OCI-LY1 (cell line): Measurements from ENCODE around the gene MYH13.

Source experiments
- H2AFZ ChIP-seq: fragments of 200-600 bp; sonication (generic), shearing (Covaris generic); 2 replicates; pipeline ENCODE4 v1.6.0; 2014; ENCODE audit warnings: antibody characterized with exemption, mild to moderate bottlenecking, low read length
- H3F3A ChIP-seq: fragments of 200-600 bp; sonication (generic), shearing (Covaris generic); 2 replicates; pipeline ENCODE4 v1.6.0; 2014; ENCODE audit warnings: mild to moderate bottlenecking, antibody characterized with exemption, low read length, moderate library complexity; ENCODE audit not compliant: insufficient read depth
- H3K27ac ChIP-seq: fragments of 200-600 bp; sonication (generic); 2 replicates; pipeline ENCODE4 v1.5.1; 2014; ENCODE audit warnings: low read length, mixed run types, mild to moderate bottlenecking, low read depth; ENCODE audit not compliant: poor library complexity, severe bottlenecking
- H3K27me3 ChIP-seq: fragments of 200-600 bp; sonication (generic); 2 replicates; pipeline ENCODE4 v1.6.0; 2014; ENCODE audit warnings: antibody characterized with exemption, mild to moderate bottlenecking, low read length, moderate library complexity; ENCODE audit not compliant: insufficient read depth
- H3K36me3 ChIP-seq: fragments of 200-600 bp; sonication (generic); 2 replicates; pipeline ENCODE4 v1.6.1; 2014; ENCODE audit warnings: mild to moderate bottlenecking, antibody characterized with exemption, low read length, moderate library complexity, mixed read lengths; ENCODE audit not compliant: insufficient read depth
- H3K4me1 ChIP-seq: fragments of 200-600 bp; sonication (generic); 2 replicates; pipeline ENCODE4 v1.5.1; 2014; ENCODE audit warnings: mild to moderate bottlenecking, low read length, moderate library complexity; ENCODE audit not compliant: insufficient read depth, severe bottlenecking
- H3K4me2 ChIP-seq: fragments of 200-600 bp; sonication (generic), shearing (Covaris generic); 2 replicates; pipeline ENCODE4 v1.6.1; 2014; ENCODE audit warnings: low read length
- H3K4me3 ChIP-seq: fragments of 200-600 bp; sonication (generic); 2 replicates; pipeline ENCODE4 v1.5.1; 2014; ENCODE audit warnings: low read length, low read depth, mild to moderate bottlenecking, mixed read lengths; ENCODE audit not compliant: poor library complexity, severe bottlenecking
- H3K79me2 ChIP-seq: fragments of 200-600 bp; shearing (Covaris generic); 2 replicates; pipeline ENCODE4 v1.6.1; 2016; ENCODE audit warnings: mixed run types, low read length, mixed read lengths; ENCODE audit not compliant: insufficient read depth
- H3K9ac ChIP-seq: fragments of 200-600 bp; sonication (generic), shearing (Covaris generic); 2 replicates; pipeline ENCODE4 v1.6.1; 2014; ENCODE audit warnings: mild to moderate bottlenecking, low read length, mixed read lengths
- H3K9me2 ChIP-seq: fragments of 200-600 bp; sonication (generic), shearing (Covaris generic); 2 replicates; pipeline ENCODE4 v1.6.1; 2014; ENCODE audit warnings: low read depth, mild to moderate bottlenecking, low read length, mixed read lengths
- H3K9me3 ChIP-seq: fragments of 200-600 bp; shearing (Covaris generic); 2 replicates; pipeline ENCODE4 v1.6.1; 2014; ENCODE audit warnings: low read length, mixed read lengths
- H4K20me1 ChIP-seq: fragments of 200-600 bp; sonication (generic), shearing (Covaris generic); 2 replicates; pipeline ENCODE4 v1.6.0; 2016; ENCODE audit warnings: mild to moderate bottlenecking, low read length; ENCODE audit not compliant: insufficient read depth
- EZH2 ChIP-seq: fragments of 200-600 bp; sonication (generic), shearing (Covaris generic); IDR thresholded peaks from 2 replicates; pipeline ENCODE4 v1.8.0; 2017; ENCODE audit warnings: borderline replicate concordance, mixed run types, mild to moderate bottlenecking, antibody characterized with exemption, low read length, moderate library complexity, mixed read lengths
- TF ChIP-seq, protein P1 (sequence below): fragments of 200-600 bp; sonication (generic), shearing (Covaris generic); IDR thresholded peaks from 2 replicates; pipeline ENCODE4 v1.5.1; 2017; ENCODE audit warnings: mild to moderate bottlenecking, antibody characterized with exemption, low read length, moderate library complexity, mixed read lengths

Gene MYH13

DNA sequence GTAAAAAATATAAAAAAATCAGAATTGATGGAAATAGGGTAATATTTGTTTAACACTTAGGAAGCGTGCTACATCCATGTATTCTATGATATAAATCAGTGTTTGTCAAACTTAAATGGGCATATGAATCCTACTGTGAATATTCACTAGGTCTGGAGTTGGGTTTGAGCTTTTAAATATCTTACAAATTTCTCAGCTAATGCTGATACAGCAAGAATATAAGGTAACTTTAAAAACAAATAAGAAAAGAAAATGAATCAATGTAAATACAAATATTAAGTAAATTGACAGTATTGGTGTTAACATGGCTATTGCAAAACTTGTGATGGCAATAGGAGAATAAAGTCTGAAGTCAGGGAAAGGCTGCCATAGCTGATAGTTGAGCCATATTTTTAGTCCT, 3.6 kb downstream of the MYH13 start:
- Histone ChIP-seq H3K4me2 (no peak overlapping the region), H3K27me3 (no peaks in the 10 kb centered on the region), H3K36me3 (no peaks in the 10 kb centered on the region), H2AFZ (no peak overlapping the region), H3K27ac (no peak overlapping the region), H3K9me3 (no peaks in the 10 kb centered on the region), H4K20me1 (no peaks in the 10 kb centered on the region), H3K79me2 (no peaks in the 10 kb centered on the region), H3K9ac (no peak overlapping the region), H3K4me3 (no peak overlapping the region), H3K4me1 (no peaks in the 10 kb centered on the region), H3F3A (no peaks in the 10 kb centered on the region), H3K9me2 (no peaks in the 10 kb centered on the region)
- TF ChIP-seq, protein P1, sequence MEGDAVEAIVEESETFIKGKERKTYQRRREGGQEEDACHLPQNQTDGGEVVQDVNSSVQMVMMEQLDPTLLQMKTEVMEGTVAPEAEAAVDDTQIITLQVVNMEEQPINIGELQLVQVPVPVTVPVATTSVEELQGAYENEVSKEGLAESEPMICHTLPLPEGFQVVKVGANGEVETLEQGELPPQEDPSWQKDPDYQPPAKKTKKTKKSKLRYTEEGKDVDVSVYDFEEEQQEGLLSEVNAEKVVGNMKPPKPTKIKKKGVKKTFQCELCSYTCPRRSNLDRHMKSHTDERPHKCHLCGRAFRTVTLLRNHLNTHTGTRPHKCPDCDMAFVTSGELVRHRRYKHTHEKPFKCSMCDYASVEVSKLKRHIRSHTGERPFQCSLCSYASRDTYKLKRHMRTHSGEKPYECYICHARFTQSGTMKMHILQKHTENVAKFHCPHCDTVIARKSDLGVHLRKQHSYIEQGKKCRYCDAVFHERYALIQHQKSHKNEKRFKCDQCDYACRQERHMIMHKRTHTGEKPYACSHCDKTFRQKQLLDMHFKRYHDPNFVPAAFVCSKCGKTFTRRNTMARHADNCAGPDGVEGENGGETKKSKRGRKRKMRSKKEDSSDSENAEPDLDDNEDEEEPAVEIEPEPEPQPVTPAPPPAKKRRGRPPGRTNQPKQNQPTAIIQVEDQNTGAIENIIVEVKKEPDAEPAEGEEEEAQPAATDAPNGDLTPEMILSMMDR, result no peak
- TF ChIP-seq EZH2, result no peak

DNA sequence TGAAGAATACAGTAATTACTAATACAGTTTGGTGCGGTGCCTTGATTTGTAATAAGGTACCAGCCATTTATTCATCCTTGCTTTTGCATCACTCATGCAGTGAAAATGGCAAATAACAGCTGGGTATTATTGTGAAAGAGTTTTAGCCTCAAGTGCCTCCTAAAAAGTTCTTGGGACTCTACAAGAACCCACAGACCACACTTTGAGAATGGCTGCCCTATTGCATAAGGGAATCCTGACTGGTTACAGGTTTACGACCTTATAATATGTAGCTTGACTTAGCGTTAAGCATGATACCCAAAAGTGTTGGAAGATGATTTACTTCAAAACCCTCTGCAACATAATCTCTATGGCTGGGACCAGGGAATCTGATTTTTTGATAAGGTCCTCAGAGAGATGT, 4.2 kb downstream of the MYH13 start:
- Histone ChIP-seq H4K20me1 (no peaks in the 10 kb centered on the region), H3K79me2 (no peaks in the 10 kb centered on the region), H3K9ac (no peak overlapping the region), H3K4me2 (no peak overlapping the region), H3K27ac (no peak overlapping the region), H3K9me3 (no peaks in the 10 kb centered on the region), H3K27me3 (no peaks in the 10 kb centered on the region), H3K4me1 (no peaks in the 10 kb centered on the region), H3K4me3 (no peak overlapping the region), H3K36me3 (no peaks in the 10 kb centered on the region), H2AFZ (no peak overlapping the region), H3F3A (no peaks in the 10 kb centered on the region), H3K9me2 (no peaks in the 10 kb centered on the region)
- no peak for TF ChIP-seq EZH2
- TF ChIP-seq, protein P1, result no peak

DNA sequence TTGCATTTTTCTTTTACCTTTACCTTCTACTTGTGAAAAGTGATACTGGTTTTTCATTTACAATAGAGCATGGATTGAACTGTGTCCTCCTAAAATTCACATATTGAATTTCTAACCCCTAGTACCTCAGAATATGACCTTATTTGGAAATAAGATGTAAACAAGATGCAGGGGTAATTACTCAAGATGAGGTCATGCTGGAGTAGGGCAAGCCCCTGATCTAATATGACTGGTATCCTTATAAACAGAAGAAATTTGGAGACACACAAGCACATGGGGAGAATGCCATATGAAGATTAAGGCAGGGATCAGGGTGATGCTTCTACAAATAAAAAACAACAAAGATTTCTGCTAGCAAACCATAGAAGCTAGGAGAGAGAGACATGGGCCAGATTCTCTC, 12.2 kb downstream of the MYH13 start:
- TF ChIP-seq EZH2, result no peak
- TF ChIP-seq, protein P1, result no peak
- Histone ChIP-seq H3K4me3 (no peak overlapping the region), H3K9me2 (no peaks in the 10 kb centered on the region), H3K4me2 (no peak overlapping the region), H3K36me3 (no peaks in the 10 kb centered on the region), H2AFZ (no peak overlapping the region), H3K9ac (no peak overlapping the region), H3K4me1 (no peaks in the 10 kb centered on the region), H3F3A (no peaks in the 10 kb centered on the region), H4K20me1 (no peaks in the 10 kb centered on the region), H3K9me3 (no peaks in the 10 kb centered on the region), H3K27me3 (no peaks in the 10 kb centered on the region), H3K27ac (no peak overlapping the region), H3K79me2 (no peaks in the 10 kb centered on the region)
